ENCODE measurements around the gene TNFSF13.

Gene TNFSF13

GRCh38 chr17:7577327-7578199 is 19.0 kb downstream of the TNFSF13 start:
- Histone ChIP-seq H3K9me3 (ENCODE audit: low read length) (no peaks in the 10 kb centered on the region), H3K27ac (ENCODE audit: low read depth, low read length) (no peak overlapping the region), H3K36me3 (ENCODE audit: insufficient read depth, low read length) (peaks cover 64% of the 10 kb centered on the region), H3K4me1 (ENCODE audit: insufficient read depth, low read length) (peaks cover 44% of the 10 kb centered on the region), H3K27me3 (ENCODE audit: control insufficient read depth in 1 of 2, insufficient read depth in 2 of 2, low read length in 2 of 2) (no peaks in the 10 kb centered on the region), H3K4me3 (ENCODE audit: low read depth in 1 of 2, low read length in 2 of 2) (no peak overlapping the region), H3K9ac (ENCODE audit: low read length) (no peak overlapping the region)

DNA sequence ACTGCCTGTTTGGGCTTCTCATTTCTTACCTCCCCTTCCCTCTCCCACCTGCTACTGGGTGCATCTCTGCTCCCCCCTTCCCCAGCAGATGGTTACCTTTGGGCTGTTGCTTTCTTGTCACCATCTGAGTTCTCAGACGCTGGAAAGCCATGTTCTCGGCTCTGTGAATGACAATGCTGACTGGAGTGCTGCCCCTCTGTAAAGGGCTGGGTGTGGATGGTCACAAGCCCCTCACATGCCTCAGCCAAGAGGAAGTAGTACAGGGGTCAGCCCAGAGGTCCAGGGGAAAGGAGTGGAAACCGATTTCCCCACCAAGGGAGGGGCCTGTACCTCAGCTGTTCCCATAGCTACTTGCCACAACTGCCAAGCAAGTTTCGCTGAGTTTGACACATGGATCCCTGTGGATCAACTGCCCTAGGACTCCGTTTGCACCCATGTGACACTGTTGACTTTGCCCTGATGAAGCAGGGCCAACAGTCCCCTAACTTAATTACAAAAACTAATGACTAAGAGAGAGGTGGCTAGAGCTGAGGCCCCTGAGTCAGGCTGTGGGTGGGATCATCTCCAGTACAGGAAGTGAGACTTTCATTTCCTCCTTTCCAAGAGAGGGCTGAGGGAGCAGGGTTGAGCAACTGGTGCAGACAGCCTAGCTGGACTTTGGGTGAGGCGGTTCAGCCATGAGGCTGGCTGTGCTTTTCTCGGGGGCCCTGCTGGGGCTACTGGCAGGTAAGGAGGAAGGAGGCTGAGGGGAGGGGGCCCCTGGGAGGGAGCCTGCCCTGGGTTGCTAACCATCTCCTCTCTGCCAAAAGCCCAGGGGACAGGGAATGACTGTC is 20.7 kb downstream of the TNFSF13 start, which contains the start of gene CD68:
CD68 (plus strand) TSS at position 638 of the 833 bp plus-strand sequence; CDS start at position 678, 40 bp downstream.
- peaks cover 50% of the 10 kb centered on the region for H3K4me1 ChIP-seq (ENCODE audit: insufficient read depth, low read length)

GRCh38 chr17:7579834-7580603 is 21.5 kb downstream of the TNFSF13 start:
- Histone ChIP-seq H3K9ac (ENCODE audit: low read length) (no peak overlapping the region), H3K9me3 (ENCODE audit: low read length) (no peaks in the 10 kb centered on the region), H3K27ac (ENCODE audit: low read depth, low read length) (peak overlapping the region; percentile 73), H3K36me3 (ENCODE audit: insufficient read depth, low read length) (peaks cover 55% of the 10 kb centered on the region), H3K4me3 (ENCODE audit: low read depth in 1 of 2, low read length in 2 of 2) (peak overlapping the region; percentile 21 to 41), H3K4me1 (ENCODE audit: insufficient read depth, low read length) (peaks cover 47% of the 10 kb centered on the region), H3K27me3 (ENCODE audit: control insufficient read depth in 1 of 2, insufficient read depth in 2 of 2, low read length in 2 of 2) (no peaks in the 10 kb centered on the region)

More for the DNA sequence above, 20.7 kb downstream of the TNFSF13 start, which contains the start of gene CD68:
- Histone ChIP-seq H3K9ac (ENCODE audit: low read length) (no peak within 1 kb of the TSS), H3K36me3 (ENCODE audit: insufficient read depth, low read length) (peaks cover 63% of the 10 kb centered on the region), H3K4me3 (ENCODE audit: low read depth in 1 of 2, low read length in 2 of 2) (peak within 1 kb of the TSS; percentile 21 to 41), H3K27me3 (ENCODE audit: control insufficient read depth in 1 of 2, insufficient read depth in 2 of 2, low read length in 2 of 2) (no peaks in the 10 kb centered on the region), H3K27ac (ENCODE audit: low read depth, low read length) (peak within 1 kb of the TSS; percentile 73), H3K9me3 (ENCODE audit: low read length) (no peaks in the 10 kb centered on the region)

- Histone ChIP-seq H3K36me3 (ENCODE audit: insufficient read depth, low read length) (peaks cover 46% of the 10 kb centered on the region), H3K27ac (ENCODE audit: low read depth, low read length) (peak overlapping the region; percentile 73), H3K9me3 (ENCODE audit: low read length) (no peaks in the 10 kb centered on the region), H3K27me3 (ENCODE audit: control insufficient read depth in 1 of 2, insufficient read depth in 2 of 2, low read length in 2 of 2) (no peaks in the 10 kb centered on the region), H3K9ac (ENCODE audit: low read length) (no peak overlapping the region), H3K4me3 (ENCODE audit: low read depth in 1 of 2, low read length in 2 of 2) (peak overlapping the region in 1 of 2 donors; percentile 41), H3K4me1 (ENCODE audit: insufficient read depth, low read length) (peaks cover 38% of the 10 kb centered on the region)
Measured at GRCh38 chr17:7580604-7581575, 22.3 kb downstream of the TNFSF13 start.

DNA sequence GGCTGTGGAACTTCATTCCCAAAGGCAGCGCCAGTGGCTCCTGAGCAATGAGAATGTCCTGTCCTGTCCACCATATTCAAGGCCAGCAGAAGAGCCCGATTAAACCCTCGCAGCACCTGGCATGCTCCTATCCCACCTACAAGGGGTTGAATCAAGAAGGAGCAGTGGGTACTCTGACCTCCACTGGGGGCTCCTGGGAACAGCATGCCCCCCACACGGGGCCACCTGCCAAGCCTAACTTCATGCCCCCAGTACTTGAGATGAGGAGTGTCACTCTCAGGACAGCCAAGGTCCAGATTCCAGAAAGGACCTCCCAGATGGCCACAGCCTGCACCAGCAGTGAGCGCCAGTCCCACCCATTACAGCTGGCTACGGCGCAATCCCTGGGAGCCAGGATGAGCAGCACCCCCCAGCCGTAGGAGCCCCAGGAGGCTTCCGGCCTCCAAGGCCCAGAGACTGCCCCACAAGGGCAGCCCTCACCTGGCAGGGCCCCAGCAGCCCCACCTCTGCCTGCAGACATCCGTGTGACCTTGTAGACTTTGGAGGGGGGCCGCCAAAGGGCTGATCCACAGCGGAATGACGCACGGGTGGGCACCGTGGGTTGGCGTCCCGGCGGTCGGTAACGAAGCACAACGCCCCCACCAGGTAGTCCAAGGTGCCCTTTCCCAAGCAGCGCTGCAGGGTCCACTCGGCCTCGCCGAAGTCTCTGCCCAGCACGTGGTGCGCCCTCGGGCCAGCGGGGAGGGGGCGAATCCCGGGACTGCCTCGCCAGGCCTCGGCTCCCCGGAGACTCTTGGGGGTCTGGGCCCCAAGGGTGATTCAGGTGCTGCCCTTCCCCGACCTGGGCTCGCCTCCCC is 24.1 kb downstream of the TNFSF13 start:
- Histone ChIP-seq H3K4me1 (ENCODE audit: insufficient read depth, low read length) (peaks cover 38% of the 10 kb centered on the region), H3K4me3 (ENCODE audit: low read depth in 1 of 2, low read length in 2 of 2) (peak overlapping the region; percentile 27 to 80), H3K9me3 (ENCODE audit: low read length) (no peaks in the 10 kb centered on the region), H3K36me3 (ENCODE audit: insufficient read depth, low read length) (peaks cover 29% of the 10 kb centered on the region), H3K27ac (ENCODE audit: low read depth, low read length) (peak overlapping the region; percentile 96), H3K27me3 (ENCODE audit: control insufficient read depth in 1 of 2, insufficient read depth in 2 of 2, low read length in 2 of 2) (no peaks in the 10 kb centered on the region), H3K9ac (ENCODE audit: low read length) (no peak overlapping the region)

- Histone ChIP-seq H3K36me3 (ENCODE audit: insufficient read depth, low read length) (peaks cover 27% of the 10 kb centered on the region), H3K4me3 (ENCODE audit: low read depth in 1 of 2, low read length in 2 of 2) (peak within 1 kb of the TSS; percentile 64 to 80), H3K27ac (ENCODE audit: low read depth, low read length) (peak within 1 kb of the TSS; percentile 96), H3K9ac (ENCODE audit: low read length) (peak within 1 kb of the TSS; percentile 51), H3K9me3 (ENCODE audit: low read length) (no peaks in the 10 kb centered on the region), H3K4me1 (ENCODE audit: insufficient read depth, low read length) (peaks cover 47% of the 10 kb centered on the region), H3K27me3 (ENCODE audit: control insufficient read depth in 1 of 2, insufficient read depth in 2 of 2, low read length in 2 of 2) (no peaks in the 10 kb centered on the region)
Measured at GRCh38 chr17:7583253-7584109, 24.9 kb downstream of the TNFSF13 start, which contains the start of gene MPDU1. Gene MPDU1 (plus strand): TSS chr17:7583852. CDS start chr17:7583863, 11 bp downstream.

DNA sequence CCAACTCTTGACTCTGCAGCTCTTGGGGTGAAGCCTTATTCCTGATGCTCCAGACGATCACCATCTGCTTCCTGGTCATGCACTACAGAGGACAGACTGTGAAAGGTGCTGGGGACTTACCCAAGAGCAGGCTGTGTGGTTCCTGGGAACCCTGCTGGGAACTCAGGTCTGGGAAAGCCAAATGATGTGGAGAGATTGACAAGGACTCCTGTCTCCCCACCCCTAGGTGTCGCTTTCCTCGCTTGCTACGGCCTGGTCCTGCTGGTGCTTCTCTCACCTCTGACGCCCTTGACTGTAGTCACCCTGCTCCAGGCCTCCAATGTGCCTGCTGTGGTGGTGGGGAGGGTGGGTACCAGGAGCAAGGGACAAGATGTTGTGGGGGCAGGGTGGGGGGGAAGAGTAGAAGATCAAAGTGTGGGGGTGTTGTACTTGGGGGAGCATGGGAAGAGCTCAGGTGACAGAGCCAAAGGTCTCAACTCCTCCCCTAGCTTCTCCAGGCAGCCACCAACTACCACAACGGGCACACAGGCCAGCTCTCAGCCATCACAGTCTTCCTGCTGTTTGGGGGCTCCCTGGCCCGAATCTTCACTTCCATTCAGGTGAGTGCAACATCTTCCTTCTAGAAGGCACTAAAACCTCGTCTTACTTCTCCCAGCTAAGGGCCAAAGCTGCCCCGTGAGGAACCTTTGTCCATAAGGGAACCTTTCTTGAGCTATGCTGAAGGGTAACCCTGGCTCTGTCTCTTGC is 28.3 kb downstream of the TNFSF13 start:
- H3K9me3 ChIP-seq (ENCODE audit: low read length), result no peaks in the 10 kb centered on the region
- H3K9ac ChIP-seq (ENCODE audit: low read length), result no peak overlapping the region
- H3K27me3 ChIP-seq (ENCODE audit: control insufficient read depth in 1 of 2, insufficient read depth in 2 of 2, low read length in 2 of 2), result no peaks in the 10 kb centered on the region
- peaks cover 37% of the 10 kb centered on the region for H3K4me1 ChIP-seq (ENCODE audit: insufficient read depth, low read length)
- no peak overlapping the region for H3K27ac ChIP-seq (ENCODE audit: low read depth, low read length)
- H3K36me3 ChIP-seq (ENCODE audit: insufficient read depth, low read length), result peaks cover 19% of the 10 kb centered on the region
- H3K4me3 ChIP-seq (ENCODE audit: low read depth in 1 of 2, low read length in 2 of 2), result no peak overlapping the region

DNA sequence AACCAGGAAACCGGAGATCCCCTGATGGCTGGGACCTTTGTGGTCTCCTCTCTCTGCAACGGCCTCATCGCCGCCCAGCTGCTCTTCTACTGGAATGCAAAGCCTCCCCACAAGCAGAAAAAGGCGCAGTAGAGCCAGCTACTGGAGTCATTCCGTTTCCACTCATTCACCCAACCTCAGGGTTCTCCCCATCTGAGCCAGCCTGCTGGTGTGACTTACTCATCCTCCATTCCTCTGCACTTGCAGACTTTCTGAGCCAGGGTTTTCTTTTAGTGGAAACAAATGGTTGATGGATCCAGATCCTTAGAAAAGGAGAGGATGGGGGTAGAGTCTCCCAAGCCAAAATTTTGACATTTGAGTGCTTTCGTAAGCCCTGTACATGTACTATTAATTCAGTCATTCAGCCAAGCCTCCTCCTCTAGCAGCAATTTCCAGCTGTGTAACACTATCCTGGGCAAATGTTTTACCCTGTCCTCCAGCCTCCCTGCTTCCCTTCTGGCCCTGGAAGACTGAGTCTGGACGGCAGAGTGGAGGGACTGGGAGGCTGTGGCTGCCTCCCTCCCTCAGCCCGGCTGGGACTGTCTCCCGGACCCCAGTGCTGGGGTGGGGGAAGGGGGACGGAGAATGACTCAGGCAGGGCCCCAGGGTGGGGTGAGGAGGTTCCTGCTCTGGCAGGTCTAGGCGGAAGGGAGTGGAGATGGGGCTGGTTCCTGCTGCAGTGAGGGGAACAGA is 29.0 kb downstream of the TNFSF13 start:
- no peak overlapping the region for H3K4me3 ChIP-seq (ENCODE audit: low read depth in 1 of 2, low read length in 2 of 2)
- peaks cover 27% of the 10 kb centered on the region for H3K36me3 ChIP-seq (ENCODE audit: insufficient read depth, low read length)
- peaks cover 30% of the 10 kb centered on the region for H3K4me1 ChIP-seq (ENCODE audit: insufficient read depth, low read length)
- H3K9ac ChIP-seq (ENCODE audit: low read length), result no peak overlapping the region
- H3K9me3 ChIP-seq (ENCODE audit: low read length), result no peaks in the 10 kb centered on the region
- H3K27me3 ChIP-seq (ENCODE audit: control insufficient read depth in 1 of 2, insufficient read depth in 2 of 2, low read length in 2 of 2), result no peaks in the 10 kb centered on the region
- H3K27ac ChIP-seq (ENCODE audit: low read depth, low read length), result no peak overlapping the region
